SH-SY5Y (cell line): ENCODE results near the gene TBC1D22A.

Source experiments
- GATA2 ChIP-seq: IDR thresholded peaks from 2 replicates; pipeline ENCODE4 v1.6.1; 2011; ENCODE audit warnings: mild to moderate bottlenecking, low read depth, low read length
- GATA3 ChIP-seq: IDR thresholded peaks from 2 replicates; pipeline ENCODE4 v1.6.1; 2011; ENCODE audit warnings: low read depth, mild to moderate bottlenecking, low read length, moderate library complexity

GRCh38 chr22:47067321-47067890, 305.0 kb downstream of the TBC1D22A start:
- TF ChIP-seq GATA2 (no peak), GATA3 (no peak)
